Stimulated activated CD4-positive, alpha-beta T cell treated with anti-CD3 and anti-CD28 coated beads, TNF-alpha, amount 100 ng/mL, for 4 hours (primary cell): ENCODE measurements around the gene TMEM181.
"Not testable (repeated sequence)": the region's sequence is repeated elsewhere in the genome, so short reads cannot be mapped to it uniquely, and the experiment has no call there.

Experiments used
- DNase-seq, 3 experiments: peaks; one replicate each; pipeline ENCODE4 v3.0.0-alpha.2; 2020; ENCODE audit warnings: low read depth in 3 of 3

The TMEM181 gene

GRCh38 chr6:158638324-158638854 lies 78.5 kb downstream of the TMEM181 start:
- no peak for DNase-seq

- DNase-seq, result no peak
These were observed 79.2 kb downstream of the TMEM181 start for GRCh38 chr6:158639056-158639455.

- DNase-seq, result no peak
These were observed 80.6 kb downstream of the TMEM181 start for GRCh38 chr6:158640519-158640918.

- DNase-seq, result no peak
These were observed 82.3 kb downstream of the TMEM181 start for GRCh38 chr6:158642097-158642601.

- DNase-seq, result no peak
These were observed 83.9 kb downstream of the TMEM181 start for GRCh38 chr6:158643836-158644230.

GRCh38 chr6:158644231-158645063 lies 84.6 kb downstream of the TMEM181 start, which contains the start of gene DYNLT1:
Gene DYNLT1, minus strand, starts transcription at chr6:158644743. Its CDS starts 35 bp downstream, at chr6:158644708.
- DNase-seq, result peak; percentile 74 to 86 (median 81)

GRCh38 chr6:158645064-158646022 lies 85.5 kb downstream of the TMEM181 start:
- no peak for DNase-seq

GRCh38 chr6:158646023-158646910 lies 86.4 kb downstream of the TMEM181 start:
- DNase-seq, result no peak

GRCh38 chr6:158647501-158647900 lies 87.6 kb downstream of the TMEM181 start:
- DNase-seq, result no peak

- no peak for DNase-seq
These were observed 88.8 kb downstream of the TMEM181 start for GRCh38 chr6:158648682-158649131.

GRCh38 chr6:158649289-158650143 lies 89.6 kb downstream of the TMEM181 start, which contains the start of gene SYTL3:
Gene SYTL3, plus strand, starts transcription at chr6:158650054. Its CDS starts 13,215 bp downstream, at chr6:158663269.
- DNase-seq, result peak; percentile 38 to 54 (median 42)

- DNase-seq, result not testable (repeated sequence)
These were observed 92.3 kb downstream of the TMEM181 start for GRCh38 chr6:158651981-158652737.

GRCh38 chr6:158653577-158654354 lies 93.9 kb downstream of the TMEM181 start:
- DNase-seq, result peak; percentile 48 to 79 (median 72)

- DNase-seq, result no peak
These were observed 94.6 kb downstream of the TMEM181 start for GRCh38 chr6:158654498-158654897.

GRCh38 chr6:158654960-158655489 lies 95.1 kb downstream of the TMEM181 start:
- no peak for DNase-seq

GRCh38 chr6:158655569-158656450 lies 95.9 kb downstream of the TMEM181 start:
- no peak for DNase-seq

GRCh38 chr6:158656986-158657385 lies 97.1 kb downstream of the TMEM181 start:
- not testable (repeated sequence) for DNase-seq
